ENCODE data around the gene CEP70. TPM values are rescaled to one million over a fixed set of nuclear protein-coding genes. Genes with fewer than 3 reads are reported as not detected.
"Not testable (repeated sequence)": the region's sequence is repeated elsewhere in the genome, so short reads cannot be mapped to it uniquely, and the experiment has no call there.

The CEP70 gene
- polyA plus RNA-seq, 3 donors, result 36.2 to 41.0 (median 39.9) TPM

DNA sequence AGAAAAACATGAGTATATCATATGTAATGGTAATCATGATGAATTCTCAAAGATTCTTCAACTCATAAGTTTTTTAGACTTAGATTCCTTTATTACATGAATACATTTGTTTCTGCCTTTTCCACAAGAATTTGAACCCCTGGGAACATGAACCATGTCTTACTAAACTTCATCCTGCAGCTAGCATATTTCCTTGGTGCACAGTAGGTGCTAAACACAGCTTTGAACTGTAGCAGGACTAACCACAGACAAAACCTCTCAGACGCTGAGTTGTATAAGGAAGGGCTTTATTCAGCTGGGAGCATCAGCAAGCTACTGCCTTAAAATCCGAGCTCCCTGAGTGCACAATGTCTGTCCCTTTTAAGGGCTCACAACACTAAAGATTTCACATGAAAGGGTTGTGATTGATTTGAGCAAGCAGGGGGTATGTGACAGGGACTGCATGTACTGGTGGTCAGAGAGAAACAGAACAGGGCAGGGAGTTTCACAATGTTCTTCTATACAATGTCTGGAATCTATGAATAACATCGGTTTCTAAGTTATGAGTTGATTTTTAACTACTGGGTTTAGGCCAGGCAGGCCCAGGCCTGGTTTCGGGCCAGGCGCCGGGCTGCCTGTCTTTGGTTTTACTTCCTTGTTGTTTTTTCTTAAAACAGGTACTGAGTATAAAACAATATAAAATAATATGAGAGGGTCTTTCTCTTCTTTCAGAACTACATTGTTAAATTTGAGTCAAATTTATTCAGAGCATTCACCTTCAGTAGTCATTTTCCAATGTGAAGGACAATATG, 3.3 kb upstream of the CEP70 start:
- not testable (repeated sequence) for DNase-seq (ENCODE audit: extremely low read depth in 1 of 11, low read depth in 9 of 11, low spot score in 4 of 11)

- no peak for DNase-seq (ENCODE audit: extremely low read depth in 1 of 11, low read depth in 9 of 11, low spot score in 4 of 11)
Measured at GRCh38 chr3:138594935-138595610, 1.0 kb upstream of the CEP70 start.

- DNase-seq (ENCODE audit: extremely low read depth in 1 of 11, low read depth in 9 of 11, low spot score in 4 of 11), result peak in 4 of 11 donors; percentile 6 to 30 (median 20)
Measured at GRCh38 chr3:138593488-138594149, 441 bp downstream of the CEP70 start.

- no peak for DNase-seq (ENCODE audit: extremely low read depth in 1 of 11, low read depth in 9 of 11, low spot score in 4 of 11)
Measured at GRCh38 chr3:138591392-138591791, 2.7 kb downstream of the CEP70 start.

- DNase-seq (ENCODE audit: extremely low read depth in 1 of 11, low read depth in 9 of 11, low spot score in 4 of 11), result no peak
Measured at GRCh38 chr3:138588445-138588844, 5.6 kb downstream of the CEP70 start.

DNA sequence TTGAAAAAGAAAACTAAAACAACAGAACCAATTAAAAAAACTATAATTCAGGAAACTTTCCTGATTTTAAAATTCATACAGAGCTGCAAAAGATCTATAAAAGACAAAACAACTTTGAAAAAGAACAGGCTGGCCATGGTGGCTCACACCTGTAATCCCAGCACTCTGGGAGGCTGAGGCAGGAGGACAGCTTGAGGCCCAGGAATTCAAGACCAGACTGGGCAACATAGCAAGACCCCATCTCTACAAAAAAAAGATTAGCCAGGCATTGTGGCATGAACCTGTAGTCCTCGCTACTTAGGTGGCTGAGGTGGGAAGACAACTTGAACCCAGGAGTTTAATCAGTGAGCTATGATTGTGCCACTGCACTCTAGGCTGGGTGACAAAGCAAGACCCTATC, 6.7 kb downstream of the CEP70 start:
- no peak for DNase-seq (ENCODE audit: extremely low read depth in 1 of 11, low read depth in 9 of 11, low spot score in 4 of 11)

DNA sequence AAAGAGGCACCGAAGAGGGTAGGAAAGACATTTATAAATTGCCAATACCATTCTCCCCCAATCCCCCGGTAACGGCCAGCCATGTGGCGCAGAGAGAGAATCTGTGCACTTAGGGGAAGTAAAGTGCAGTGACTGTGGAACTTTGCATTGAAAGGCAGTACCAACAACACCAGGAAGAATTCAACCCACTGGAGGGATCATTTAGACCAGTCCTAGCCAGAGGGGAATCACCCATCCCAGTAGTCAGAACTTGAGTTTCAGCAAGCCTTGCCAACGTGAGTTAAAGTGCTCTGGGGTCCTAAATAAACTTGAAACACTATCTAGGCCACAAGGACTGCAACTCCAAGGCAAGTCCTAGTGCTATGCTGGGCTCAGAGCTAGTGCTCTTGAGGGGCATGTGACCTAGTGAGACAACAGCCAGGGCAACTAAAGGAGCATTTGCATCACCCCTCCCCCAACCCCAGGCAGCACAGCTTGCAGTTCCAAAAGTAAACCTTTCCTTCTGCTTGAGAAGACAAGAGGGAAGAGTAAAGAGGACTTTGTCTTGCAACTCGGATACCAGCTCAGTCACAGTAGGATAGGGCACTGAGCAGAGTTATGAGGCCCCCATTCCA, 15.0 kb downstream of the CEP70 start:
- no peak for DNase-seq (ENCODE audit: extremely low read depth in 1 of 11, low read depth in 9 of 11, low spot score in 4 of 11)

DNA sequence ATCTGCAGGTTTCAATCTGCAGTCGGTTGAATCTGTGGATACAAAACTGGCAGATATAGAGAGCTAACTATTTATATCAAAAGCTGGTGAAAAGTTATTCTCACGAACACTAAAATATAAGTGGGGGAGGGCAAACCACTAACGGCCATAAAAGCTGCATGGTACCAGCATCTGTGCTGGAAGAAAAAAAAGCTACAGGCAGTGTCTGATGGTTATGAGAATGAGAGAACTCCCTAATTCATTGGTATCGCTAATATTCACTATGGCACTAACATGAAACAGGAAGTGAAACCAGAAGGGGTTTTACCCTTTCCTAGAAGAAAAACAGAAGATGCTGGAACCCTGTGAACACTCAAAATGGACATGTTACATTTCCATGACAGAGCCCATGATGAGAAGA, 15.9 kb downstream of the CEP70 start:
- no peak for DNase-seq (ENCODE audit: extremely low read depth in 1 of 11, low read depth in 9 of 11, low spot score in 4 of 11)

- DNase-seq (ENCODE audit: extremely low read depth in 1 of 11, low read depth in 9 of 11, low spot score in 4 of 11), result no peak
Measured at GRCh38 chr3:138573138-138573537, 20.9 kb downstream of the CEP70 start.

DNA sequence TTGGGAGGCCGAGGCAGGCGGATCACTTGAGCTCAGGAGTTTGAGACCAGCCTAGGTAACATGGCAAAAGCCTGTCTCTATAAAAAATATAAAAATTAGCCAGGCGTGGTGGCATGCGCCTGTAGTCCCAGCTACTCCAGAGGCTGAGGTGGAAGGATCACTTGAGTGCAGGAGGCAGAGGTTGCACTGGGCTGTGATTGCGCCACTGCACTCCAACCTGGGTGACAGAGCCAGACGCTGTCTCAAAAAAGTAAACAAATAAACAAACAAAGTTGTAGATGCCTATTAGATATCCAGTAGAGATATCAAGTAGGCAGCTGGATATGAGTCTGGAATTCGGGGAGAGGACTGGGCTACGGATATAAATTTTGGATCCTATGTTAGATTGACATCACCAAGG, 24.4 kb downstream of the CEP70 start:
- not testable (repeated sequence) for DNase-seq (ENCODE audit: extremely low read depth in 1 of 11, low read depth in 9 of 11, low spot score in 4 of 11)

- no peak for DNase-seq (ENCODE audit: extremely low read depth in 1 of 11, low read depth in 9 of 11, low spot score in 4 of 11)
Measured at GRCh38 chr3:138569090-138569489, 25.0 kb downstream of the CEP70 start.

GRCh38 chr3:138567403-138567802, 26.7 kb downstream of the CEP70 start:
- DNase-seq (ENCODE audit: extremely low read depth in 1 of 11, low read depth in 9 of 11, low spot score in 4 of 11), result no peak

DNA sequence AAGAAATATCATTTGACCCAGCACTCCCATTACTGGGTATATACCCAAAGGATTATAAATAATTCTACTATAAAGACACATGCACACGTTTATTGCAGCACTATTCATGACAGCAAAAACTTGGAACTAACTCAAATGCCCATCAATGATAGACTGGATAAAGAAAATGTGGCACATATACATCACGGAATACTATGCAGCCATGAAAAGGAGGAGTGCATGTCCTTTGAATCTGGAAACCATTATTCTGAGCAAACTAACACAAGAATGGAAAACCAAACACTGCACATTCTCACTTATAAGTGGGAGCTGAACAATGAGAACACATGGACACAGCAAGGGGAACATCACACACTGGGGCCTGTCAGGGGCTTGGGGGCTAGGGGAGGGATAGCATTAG, 27.8 kb downstream of the CEP70 start:
- DNase-seq (ENCODE audit: extremely low read depth in 1 of 11, low read depth in 9 of 11, low spot score in 4 of 11), result not testable (repeated sequence)

GRCh38 chr3:138562902-138563301, 31.2 kb downstream of the CEP70 start:
- DNase-seq (ENCODE audit: extremely low read depth in 1 of 11, low read depth in 9 of 11, low spot score in 4 of 11), result not testable (repeated sequence)

- no peak for DNase-seq (ENCODE audit: extremely low read depth in 1 of 11, low read depth in 9 of 11, low spot score in 4 of 11)
Measured at GRCh38 chr3:138560501-138560900, 33.6 kb downstream of the CEP70 start.

- DNase-seq (ENCODE audit: extremely low read depth in 1 of 11, low read depth in 9 of 11, low spot score in 4 of 11), result no peak
Measured at GRCh38 chr3:138559134-138559533, 34.9 kb downstream of the CEP70 start.

DNA sequence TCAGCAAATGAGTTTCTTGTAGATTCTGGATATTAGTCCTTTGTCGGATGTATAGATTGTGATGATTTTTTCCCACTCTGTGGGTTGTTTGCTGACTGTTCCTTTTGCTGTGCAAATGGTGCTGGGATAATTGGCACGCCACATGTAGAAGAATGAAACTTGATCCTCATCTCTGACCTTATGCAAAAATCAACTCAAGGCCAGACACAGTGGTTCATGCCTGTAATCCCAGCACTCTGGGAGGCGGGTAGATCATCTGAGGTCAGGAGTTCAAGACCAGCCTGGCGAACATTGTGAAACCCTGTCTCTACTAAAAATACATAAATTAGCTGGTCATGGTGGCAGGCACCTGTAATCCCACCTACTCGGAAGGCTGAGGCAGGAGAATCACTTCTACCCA, 39.3 kb downstream of the CEP70 start:
- DNase-seq (ENCODE audit: extremely low read depth in 1 of 11, low read depth in 9 of 11, low spot score in 4 of 11), result not testable (repeated sequence)

- not testable (repeated sequence) for DNase-seq (ENCODE audit: extremely low read depth in 1 of 11, low read depth in 9 of 11, low spot score in 4 of 11)
Measured at GRCh38 chr3:138550958-138551357, 43.1 kb downstream of the CEP70 start.

DNA sequence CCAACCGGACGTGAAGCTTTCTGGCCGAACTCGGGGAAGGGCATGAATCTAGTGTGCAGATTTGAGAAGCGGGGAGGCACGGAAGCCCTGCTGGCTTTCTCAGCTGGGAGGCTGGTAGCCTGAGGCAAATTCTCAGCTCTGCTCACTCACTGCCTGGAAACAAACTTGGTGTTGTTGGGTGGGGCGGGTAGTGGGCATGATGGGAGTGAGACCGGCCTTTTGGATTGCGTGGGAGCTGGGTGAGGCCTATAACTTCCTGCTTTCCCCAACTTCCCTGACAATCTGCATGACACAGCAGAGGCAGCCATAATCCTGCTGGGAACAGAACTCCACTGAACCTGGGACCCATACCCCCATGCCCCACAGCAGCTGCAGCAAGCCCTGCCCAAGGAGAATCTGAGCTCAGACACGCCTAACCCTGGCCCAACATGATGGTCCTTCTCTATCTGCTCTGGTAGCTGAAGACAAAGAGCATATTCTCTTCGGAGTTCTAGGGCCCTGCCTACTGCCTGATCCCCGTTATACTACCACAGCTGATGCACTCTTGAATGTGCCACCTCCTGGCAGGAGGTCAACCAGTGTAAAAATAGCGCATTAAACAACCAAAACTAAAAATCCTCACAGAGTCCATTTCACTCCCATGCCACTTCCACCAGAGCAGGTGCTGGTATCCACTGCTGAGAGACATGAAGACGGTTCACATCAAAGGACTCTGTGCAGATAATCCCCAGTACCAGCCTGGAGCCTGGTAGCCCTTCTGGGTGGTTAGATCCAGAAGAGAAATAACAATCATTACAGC, 44.7 kb downstream of the CEP70 start:
- DNase-seq (ENCODE audit: extremely low read depth in 1 of 11, low read depth in 9 of 11, low spot score in 4 of 11), result no peak

All from renal cortex interstitium (tissue), 11 donors.